Activated CD4-positive, alpha-beta T cell treated with anti-CD3 and anti-CD28 coated beads, Interleukin-2, amount 50 U/mL, for 24 hours (primary cell): ENCODE results near the gene PLS1.
"Not testable (repeated sequence)": the region's sequence is repeated elsewhere in the genome, so short reads cannot be mapped to it uniquely, and the experiment has no call there.

Experiments used
- DNase-seq, 2 donors: peaks; one replicate each; pipeline ENCODE4 v3.0.0-alpha.2; 2020; ENCODE audit warnings: low read depth in 1 of 2, low spot score in 1 of 2

The PLS1 gene

GRCh38 chr3:142691527-142691926, 95.3 kb downstream of the PLS1 start:
- DNase-seq = no peak

- no peak for DNase-seq
Observed at GRCh38 chr3:142693136-142693853, 97.1 kb downstream of the PLS1 start.

GRCh38 chr3:142694225-142694624, 98.0 kb downstream of the PLS1 start:
- no peak for DNase-seq

- no peak for DNase-seq
Observed at GRCh38 chr3:142705198-142705597, 109.0 kb downstream of the PLS1 start.

GRCh38 chr3:142706321-142707127, 110.3 kb downstream of the PLS1 start:
- DNase-seq = no peak

GRCh38 chr3:142709207-142709606, 113.0 kb downstream of the PLS1 start:
- no peak for DNase-seq

GRCh38 chr3:142714882-142715281, 118.7 kb downstream of the PLS1 start:
- DNase-seq = not testable (repeated sequence)

- no peak for DNase-seq
Observed at GRCh38 chr3:142716102-142716501, 119.9 kb downstream of the PLS1 start.

- DNase-seq = no peak
Observed at GRCh38 chr3:142723665-142723967, 127.4 kb downstream of the PLS1 start.

- DNase-seq = peak; percentile 42 to 62
Observed at GRCh38 chr3:142723968-142724681, 127.9 kb downstream of the PLS1 start, which contains the start of gene TRPC1. TSS of gene TRPC1 (plus strand) at chr3:142724034. CDS start at chr3:142724560, 526 bp downstream.

- peak; percentile 6 to 14 for DNase-seq
Observed at GRCh38 chr3:142724682-142725356, 128.6 kb downstream of the PLS1 start.

GRCh38 chr3:142725357-142725739, 129.2 kb downstream of the PLS1 start:
- DNase-seq = no peak

GRCh38 chr3:142726017-142726416, 129.8 kb downstream of the PLS1 start:
- no peak for DNase-seq

GRCh38 chr3:142732066-142732465, 135.9 kb downstream of the PLS1 start:
- DNase-seq = no peak

GRCh38 chr3:142734834-142735233, 138.6 kb downstream of the PLS1 start:
- no peak for DNase-seq

GRCh38 chr3:142735462-142735861, 139.3 kb downstream of the PLS1 start:
- DNase-seq = no peak

GRCh38 chr3:142738396-142738795, 142.2 kb downstream of the PLS1 start:
- no peak for DNase-seq

- DNase-seq = no peak
Observed at GRCh38 chr3:142746646-142747045, 150.5 kb downstream of the PLS1 start.

GRCh38 chr3:142750531-142750930, 154.3 kb downstream of the PLS1 start:
- DNase-seq = not testable (repeated sequence)

GRCh38 chr3:142752605-142753004, 156.4 kb downstream of the PLS1 start:
- not testable (repeated sequence) for DNase-seq

- DNase-seq = no peak
Observed at GRCh38 chr3:142754494-142754893, 158.3 kb downstream of the PLS1 start.
